ENCODE results near the gene SELENOM. TPM values are rescaled to one million over a fixed set of nuclear protein-coding genes. Genes with fewer than 3 reads are reported as not detected.

The SELENOM gene
- total RNA-seq, 1 donor from 2014 or later = 35.0 TPM

GRCh38 chr22:31086703-31087330 lies 20.6 kb downstream of the SELENOM start:
- FAIRE-seq (no peak), DNase-seq (ENCODE audit: low read depth) (peak; percentile 47)
- Histone ChIP-seq H3K27me3 (ENCODE audit: control insufficient read depth, insufficient read depth, low read length) (no peaks in the 10 kb centered on the region), H3K4me3 (ENCODE audit: low read depth, low read length) (no peak overlapping the region), H3K36me3 (ENCODE audit: control insufficient read depth, insufficient read depth, low read length) (peaks cover 36% of the 10 kb centered on the region)
- TF ChIP-seq CTCF (IDR thresholded peaks at IDR 0.05; ENCODE audit: insufficient read depth, low read length, severe bottlenecking) = no peak

- H3K27me3 ChIP-seq (ENCODE audit: control insufficient read depth, insufficient read depth, low read length) = no peaks in the 10 kb centered on the region
- no peak for TF ChIP-seq CTCF (IDR thresholded peaks at IDR 0.05; ENCODE audit: insufficient read depth, low read length, severe bottlenecking)
- DNase-seq (ENCODE audit: low read depth) (no peak), FAIRE-seq (no peak)
- H3K4me3 ChIP-seq (ENCODE audit: low read depth, low read length) = no peak overlapping the region
- peaks cover 29% of the 10 kb centered on the region for H3K36me3 ChIP-seq (ENCODE audit: control insufficient read depth, insufficient read depth, low read length)
Measured at GRCh38 chr22:31085928-31086327, 21.4 kb downstream of the SELENOM start.

- no peak for TF ChIP-seq CTCF (IDR thresholded peaks at IDR 0.05; ENCODE audit: insufficient read depth, low read length, severe bottlenecking)
- peak overlapping the region; percentile 50 for H3K4me3 ChIP-seq (ENCODE audit: low read depth, low read length)
- no peaks in the 10 kb centered on the region for H3K27me3 ChIP-seq (ENCODE audit: control insufficient read depth, insufficient read depth, low read length)
- peaks cover 28% of the 10 kb centered on the region for H3K36me3 ChIP-seq (ENCODE audit: control insufficient read depth, insufficient read depth, low read length)
- DNase-seq (ENCODE audit: low read depth) = no peak
- no peak for FAIRE-seq
Measured at GRCh38 chr22:31085493-31085824, 21.9 kb downstream of the SELENOM start.

- Histone ChIP-seq H3K27me3 (ENCODE audit: control insufficient read depth, insufficient read depth, low read length) (no peaks in the 10 kb centered on the region), H3K36me3 (ENCODE audit: control insufficient read depth, insufficient read depth, low read length) (peaks cover 26% of the 10 kb centered on the region), H3K4me3 (ENCODE audit: low read depth, low read length) (peak overlapping the region; percentile 50)
- FAIRE-seq (no peak), DNase-seq (ENCODE audit: low read depth) (no peak)
- peak; percentile 88 for TF ChIP-seq CTCF (IDR thresholded peaks at IDR 0.05; ENCODE audit: insufficient read depth, low read length, severe bottlenecking)
Measured at GRCh38 chr22:31084811-31085492, 22.4 kb downstream of the SELENOM start.

GRCh38 chr22:31083923-31084810 lies 23.2 kb downstream of the SELENOM start:
- TF ChIP-seq CTCF (IDR thresholded peaks at IDR 0.05; ENCODE audit: insufficient read depth, low read length, severe bottlenecking) = no peak
- H3K36me3 ChIP-seq (ENCODE audit: control insufficient read depth, insufficient read depth, low read length) = peaks cover 19% of the 10 kb centered on the region
- FAIRE-seq = peak; percentile 18

More at GRCh38 chr22:31083923-31084810, 23.2 kb downstream of the SELENOM start:
- peak overlapping the region; percentile 50 for H3K4me3 ChIP-seq (ENCODE audit: low read depth, low read length)
- H3K27me3 ChIP-seq (ENCODE audit: control insufficient read depth, insufficient read depth, low read length) = no peaks in the 10 kb centered on the region
- DNase-seq (ENCODE audit: low read depth) = no peak

All from bronchial epithelial cell (primary cell).